ENCODE data around the gene PDE4D. TPM values are rescaled to one million over a fixed set of nuclear protein-coding genes. Genes with fewer than 3 reads are reported as not detected.

Gene PDE4D
- total RNA-seq, 5 donors from 2014 or later (not counting 1 experiment from before 2014, with no cell fraction given), result 45.1 to 136 (median 64.9) TPM

DNA sequence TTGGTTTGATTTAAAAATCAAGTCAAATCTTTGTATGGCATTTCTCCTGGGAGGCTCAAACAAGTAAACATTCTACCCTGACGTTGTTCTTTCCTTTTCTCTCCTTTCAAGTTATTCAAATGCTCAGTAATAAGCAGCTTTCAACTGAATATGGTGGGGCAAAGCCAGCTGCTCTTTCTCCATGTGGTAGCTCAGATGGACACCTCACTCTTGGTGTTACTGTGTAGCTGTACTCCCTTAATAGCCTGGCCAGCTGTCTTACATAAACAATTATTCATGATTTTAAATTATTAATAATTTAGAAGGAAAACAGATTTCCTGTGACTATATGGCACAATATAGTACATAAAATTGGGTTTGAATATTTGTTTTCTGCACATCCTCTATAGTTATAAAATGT lies 165.2 kb downstream of the PDE4D start:
- ChIA-PET POLR2A (no interaction called here), CTCF (no interaction called here)
- WGBS (ENCODE audit: insufficient coverage), result 40% methylated on average over 1 of the region's 1 CpG
- no peak overlapping the region for H3K4me3 Mint-ChIP-seq
- ATAC-seq (replicated peaks in 1 of 4), result no peak
- H3K36me3 Mint-ChIP-seq, result no peaks in the 10 kb centered on the region
- Histone ChIP-seq H3K36me3 (ENCODE audit: control insufficient read depth in 2 of 2, extremely low read depth in 1 of 2, insufficient read depth in 1 of 2, low read length in 1 of 2) (no peaks in the 10 kb centered on the region), H3K9me3 (no peaks in the 10 kb centered on the region), H3K27me3 (replicated peaks in 1 of 2; ENCODE audit: control insufficient read depth in 2 of 2, extremely low read depth in 1 of 2, insufficient read depth in 2 of 2, low read length in 1 of 2) (no peaks in the 10 kb centered on the region), H3K4me1 (ENCODE audit: control insufficient read depth in 1 of 2, extremely low read depth in 1 of 2, insufficient read depth in 2 of 2, low read length in 2 of 2) (no peaks in the 10 kb centered on the region), H3K4me3 (ENCODE audit: control insufficient read depth in 1 of 2, extremely low read depth in 1 of 2, low read length in 1 of 2) (no peak overlapping the region), H3K27ac (ENCODE audit: low read length) (no peak overlapping the region)
- no peaks in the 10 kb centered on the region for H3K9me3 Mint-ChIP-seq
- H3K27me3 Mint-ChIP-seq, result no peaks in the 10 kb centered on the region
- no peaks in the 10 kb centered on the region for H3K4me1 Mint-ChIP-seq
- H3K27ac Mint-ChIP-seq, result no peak overlapping the region
- DNase-seq, result no peak

DNA sequence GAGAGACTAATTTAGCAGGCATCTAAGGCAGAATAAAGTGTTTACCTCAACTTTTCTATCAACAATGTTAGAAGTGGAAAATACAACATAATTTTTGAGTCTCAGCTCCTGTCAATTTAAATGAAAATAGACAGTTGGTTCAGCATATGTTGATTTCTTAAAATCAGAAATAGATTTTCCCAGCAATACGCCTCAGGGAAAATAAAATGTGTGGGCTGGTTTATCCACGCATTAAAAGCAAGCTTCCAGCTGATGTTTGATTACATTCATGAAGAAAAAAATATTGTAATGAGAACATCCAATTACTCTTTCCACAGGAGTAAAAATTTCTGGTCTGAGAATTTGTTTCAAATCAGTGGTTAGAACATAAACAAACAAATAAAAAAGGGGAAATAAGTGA lies 166.3 kb downstream of the PDE4D start:
- no peaks in the 10 kb centered on the region for H3K9me3 Mint-ChIP-seq
- WGBS (ENCODE audit: insufficient coverage), result no CpG with 5 or more reads among the region's 2 CpGs
- Histone ChIP-seq H3K27ac (ENCODE audit: low read length) (no peak overlapping the region), H3K9me3 (no peaks in the 10 kb centered on the region), H3K4me1 (ENCODE audit: control insufficient read depth in 1 of 2, extremely low read depth in 1 of 2, insufficient read depth in 2 of 2, low read length in 2 of 2) (no peaks in the 10 kb centered on the region), H3K4me3 (ENCODE audit: control insufficient read depth in 1 of 2, extremely low read depth in 1 of 2, low read length in 1 of 2) (no peak overlapping the region), H3K36me3 (ENCODE audit: control insufficient read depth in 2 of 2, extremely low read depth in 1 of 2, insufficient read depth in 1 of 2, low read length in 1 of 2) (no peaks in the 10 kb centered on the region), H3K27me3 (replicated peaks in 1 of 2; ENCODE audit: control insufficient read depth in 2 of 2, extremely low read depth in 1 of 2, insufficient read depth in 2 of 2, low read length in 1 of 2) (no peaks in the 10 kb centered on the region)
- DNase-seq (no peak), ATAC-seq (replicated peaks in 1 of 4) (no peak)
- no peak overlapping the region for H3K27ac Mint-ChIP-seq
- H3K4me3 Mint-ChIP-seq, result no peak overlapping the region
- CTCF ChIA-PET, result no interaction called here
- POLR2A ChIA-PET, result no interaction called here
- no peaks in the 10 kb centered on the region for H3K27me3 Mint-ChIP-seq
- H3K36me3 Mint-ChIP-seq, result no peaks in the 10 kb centered on the region
- no peaks in the 10 kb centered on the region for H3K4me1 Mint-ChIP-seq

DNA sequence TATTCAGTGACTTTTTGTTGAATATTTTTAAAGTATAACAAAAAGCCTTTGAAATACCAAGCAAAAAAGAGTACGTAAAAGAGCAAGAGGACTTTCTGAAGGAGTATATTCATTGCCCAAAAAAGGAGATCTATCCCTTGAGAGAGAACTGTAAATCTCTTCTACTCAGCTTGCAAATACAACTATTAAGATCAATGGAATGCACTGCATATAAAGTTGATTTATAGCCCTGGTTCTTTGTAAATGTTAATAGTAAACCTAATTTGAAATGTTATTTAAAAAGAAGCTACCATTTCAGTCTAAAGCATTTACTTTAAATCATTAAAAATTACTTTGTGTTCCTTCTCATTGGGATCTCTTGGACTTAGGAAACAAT lies 168.1 kb downstream of the PDE4D start:
- no peaks in the 10 kb centered on the region for H3K4me1 Mint-ChIP-seq
- no peak overlapping the region for H3K4me3 Mint-ChIP-seq
- no peak overlapping the region for H3K4me3 ChIP-seq (ENCODE audit: control insufficient read depth in 1 of 2, extremely low read depth in 1 of 2, low read length in 1 of 2)
- no CpG with 5 or more reads among the region's 1 CpG for WGBS (ENCODE audit: insufficient coverage)
- no peaks in the 10 kb centered on the region for H3K9me3 Mint-ChIP-seq
- ATAC-seq (replicated peaks in 1 of 4) (no peak), DNase-seq (no peak)
- H3K27ac ChIP-seq (ENCODE audit: low read length), result no peak overlapping the region
- H3K9me3 ChIP-seq, result no peaks in the 10 kb centered on the region
- H3K36me3 Mint-ChIP-seq, result no peaks in the 10 kb centered on the region
- no peaks in the 10 kb centered on the region for H3K27me3 Mint-ChIP-seq
- H3K36me3 ChIP-seq (ENCODE audit: control insufficient read depth in 2 of 2, extremely low read depth in 1 of 2, insufficient read depth in 1 of 2, low read length in 1 of 2), result no peaks in the 10 kb centered on the region
- H3K27me3 ChIP-seq (replicated peaks in 1 of 2; ENCODE audit: control insufficient read depth in 2 of 2, extremely low read depth in 1 of 2, insufficient read depth in 2 of 2, low read length in 1 of 2), result no peaks in the 10 kb centered on the region
- CTCF ChIA-PET, result interaction anchor here in 1 of 2 donors (0.5 kb wide), 1 partner anchor 53 kb away, joined by 3 read pairs; no protein-coding TSS in a partner anchor
- no peak overlapping the region for H3K27ac Mint-ChIP-seq
- no peaks in the 10 kb centered on the region for H3K4me1 ChIP-seq (ENCODE audit: control insufficient read depth in 1 of 2, extremely low read depth in 1 of 2, insufficient read depth in 2 of 2, low read length in 2 of 2)
- POLR2A ChIA-PET, result no interaction called here

DNA sequence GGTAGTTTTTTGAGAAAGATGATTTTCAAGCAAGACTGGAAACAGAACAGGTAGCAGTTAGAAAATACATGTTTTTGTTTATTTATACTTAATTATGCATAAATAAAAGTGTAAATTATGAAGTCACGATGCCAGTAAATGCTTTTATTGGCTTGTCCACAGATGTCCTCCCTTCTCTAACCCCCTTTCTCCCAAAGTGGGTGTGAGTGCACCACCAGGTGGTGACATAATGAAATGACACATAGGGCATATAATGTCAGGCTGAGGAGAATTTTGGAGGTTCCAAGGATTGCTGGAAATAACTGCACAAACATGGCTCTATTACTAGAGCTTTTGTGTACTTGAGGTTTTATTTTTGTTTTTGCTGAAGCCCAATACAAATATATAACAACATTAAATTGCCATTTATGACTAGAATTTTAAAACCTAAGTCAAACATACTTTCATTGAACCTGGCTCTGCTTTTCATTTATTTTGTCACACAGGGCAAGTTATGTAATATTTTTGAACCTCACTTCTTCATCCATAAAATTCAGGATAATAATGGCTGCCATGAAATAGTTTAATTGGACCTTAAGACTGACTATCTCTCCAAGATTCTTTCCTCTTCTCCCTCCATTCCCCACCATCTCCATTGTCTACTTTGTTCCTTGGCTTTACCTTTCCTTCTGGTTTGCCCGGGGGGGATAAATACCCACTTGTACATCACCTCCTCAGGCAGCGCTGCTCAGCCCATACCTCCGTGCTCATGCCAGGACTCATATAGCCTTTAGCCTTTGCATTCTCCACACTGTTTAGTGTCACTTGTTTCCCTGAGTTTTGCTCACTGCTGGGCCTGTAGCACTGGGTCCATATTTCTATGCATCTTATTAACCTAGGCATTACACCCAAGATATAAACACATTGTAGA lies 168.8 kb downstream of the PDE4D start:
- H3K4me1 Mint-ChIP-seq, result no peaks in the 10 kb centered on the region
- no peaks in the 10 kb centered on the region for H3K9me3 Mint-ChIP-seq
- Histone ChIP-seq H3K36me3 (ENCODE audit: control insufficient read depth in 2 of 2, extremely low read depth in 1 of 2, insufficient read depth in 1 of 2, low read length in 1 of 2) (no peaks in the 10 kb centered on the region), H3K9me3 (no peaks in the 10 kb centered on the region), H3K27me3 (replicated peaks in 1 of 2; ENCODE audit: control insufficient read depth in 2 of 2, extremely low read depth in 1 of 2, insufficient read depth in 2 of 2, low read length in 1 of 2) (no peaks in the 10 kb centered on the region), H3K27ac (ENCODE audit: low read length) (no peak overlapping the region), H3K4me3 (ENCODE audit: control insufficient read depth in 1 of 2, extremely low read depth in 1 of 2, low read length in 1 of 2) (no peak overlapping the region), H3K4me1 (ENCODE audit: control insufficient read depth in 1 of 2, extremely low read depth in 1 of 2, insufficient read depth in 2 of 2, low read length in 2 of 2) (no peaks in the 10 kb centered on the region)
- H3K27me3 Mint-ChIP-seq, result no peaks in the 10 kb centered on the region
- WGBS (ENCODE audit: insufficient coverage), result 75% methylated on average over 2 of the region's 4 CpGs
- no peak overlapping the region for H3K27ac Mint-ChIP-seq
- ChIA-PET CTCF (no interaction called here), POLR2A (no interaction called here)
- no peaks in the 10 kb centered on the region for H3K36me3 Mint-ChIP-seq
- ATAC-seq (replicated peaks in 1 of 4), result no peak
- no peak overlapping the region for H3K4me3 Mint-ChIP-seq
- DNase-seq, result peak in 3 of 35 experiments; percentile 1 to 21 (median 6)

DNA sequence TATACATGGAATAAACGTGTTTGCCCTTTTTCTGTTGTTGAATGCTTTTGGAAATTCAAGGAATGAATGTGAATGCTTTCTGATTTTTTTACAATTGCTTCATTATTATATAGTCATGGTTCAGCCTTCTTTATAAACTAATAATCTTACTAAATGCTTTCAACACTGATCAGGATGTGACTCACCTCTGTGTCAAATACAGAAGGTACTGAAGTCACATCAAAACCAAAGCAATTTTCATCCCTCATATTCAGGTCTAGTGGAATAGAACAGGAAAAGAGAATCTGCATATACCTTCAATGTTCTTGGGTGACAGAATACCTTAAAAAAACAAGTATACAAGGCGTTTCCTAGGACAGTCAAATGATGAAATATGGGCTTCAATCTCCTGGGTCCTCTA lies 170.7 kb downstream of the PDE4D start:
- POLR2A ChIA-PET, result no interaction called here
- no CpG with 5 or more reads among the region's 2 CpGs for WGBS (ENCODE audit: insufficient coverage)
- H3K4me3 Mint-ChIP-seq, result no peak overlapping the region

DNA sequence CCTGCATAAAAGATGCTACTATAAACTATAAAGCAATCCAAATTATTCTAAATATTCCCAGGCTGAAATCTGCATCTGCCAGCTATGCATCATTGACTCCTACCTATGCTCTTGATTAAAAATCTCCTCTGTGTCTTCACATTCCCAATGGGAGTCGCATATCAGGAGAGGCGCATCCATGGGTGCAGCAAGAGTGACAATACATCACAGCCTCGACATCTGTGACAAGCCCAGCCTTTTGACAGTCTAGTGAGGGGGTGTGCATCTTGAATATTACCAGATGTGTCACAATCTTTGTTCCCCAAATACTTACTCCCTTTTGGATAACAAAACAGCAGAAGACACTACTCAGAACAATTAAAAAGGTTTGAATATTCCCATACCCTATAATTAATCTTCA lies 171.8 kb downstream of the PDE4D start:
- no peak overlapping the region for H3K27ac ChIP-seq (ENCODE audit: low read length)
- Mint-ChIP-seq H3K27ac (no peak overlapping the region), H3K27me3 (no peaks in the 10 kb centered on the region), H3K4me1 (no peaks in the 10 kb centered on the region), H3K9me3 (no peaks in the 10 kb centered on the region), H3K4me3 (no peak overlapping the region), H3K36me3 (no peaks in the 10 kb centered on the region)
- no CpG with 5 or more reads among the region's 3 CpGs for WGBS (ENCODE audit: insufficient coverage)
- POLR2A ChIA-PET, result no interaction called here
- H3K36me3 ChIP-seq (ENCODE audit: control insufficient read depth in 2 of 2, extremely low read depth in 1 of 2, insufficient read depth in 1 of 2, low read length in 1 of 2), result no peaks in the 10 kb centered on the region
- H3K9me3 ChIP-seq, result no peaks in the 10 kb centered on the region
- no peaks in the 10 kb centered on the region for H3K27me3 ChIP-seq (replicated peaks in 1 of 2; ENCODE audit: control insufficient read depth in 2 of 2, extremely low read depth in 1 of 2, insufficient read depth in 2 of 2, low read length in 1 of 2)
- CTCF ChIA-PET, result no interaction called here
- no peaks in the 10 kb centered on the region for H3K4me1 ChIP-seq (ENCODE audit: control insufficient read depth in 1 of 2, extremely low read depth in 1 of 2, insufficient read depth in 2 of 2, low read length in 2 of 2)
- no peak for ATAC-seq (replicated peaks in 1 of 4)
- no peak overlapping the region for H3K4me3 ChIP-seq (ENCODE audit: control insufficient read depth in 1 of 2, extremely low read depth in 1 of 2, low read length in 1 of 2)
- no peak for DNase-seq

More for the DNA sequence above, 170.7 kb downstream of the PDE4D start:
- H3K36me3 ChIP-seq (ENCODE audit: control insufficient read depth in 2 of 2, extremely low read depth in 1 of 2, insufficient read depth in 1 of 2, low read length in 1 of 2), result no peaks in the 10 kb centered on the region
- no peak overlapping the region for H3K4me3 ChIP-seq (ENCODE audit: control insufficient read depth in 1 of 2, extremely low read depth in 1 of 2, low read length in 1 of 2)
- H3K4me1 ChIP-seq (ENCODE audit: control insufficient read depth in 1 of 2, extremely low read depth in 1 of 2, insufficient read depth in 2 of 2, low read length in 2 of 2), result no peaks in the 10 kb centered on the region
- H3K9me3 Mint-ChIP-seq, result no peaks in the 10 kb centered on the region
- H3K27ac ChIP-seq (ENCODE audit: low read length), result no peak overlapping the region
- H3K9me3 ChIP-seq, result no peaks in the 10 kb centered on the region
- no peaks in the 10 kb centered on the region for H3K27me3 ChIP-seq (replicated peaks in 1 of 2; ENCODE audit: control insufficient read depth in 2 of 2, extremely low read depth in 1 of 2, insufficient read depth in 2 of 2, low read length in 1 of 2)
- no peaks in the 10 kb centered on the region for H3K36me3 Mint-ChIP-seq
- no peaks in the 10 kb centered on the region for H3K4me1 Mint-ChIP-seq
- H3K27ac Mint-ChIP-seq, result no peak overlapping the region
- no peak for DNase-seq
- ATAC-seq (replicated peaks in 1 of 4), result no peak
- no peaks in the 10 kb centered on the region for H3K27me3 Mint-ChIP-seq
- CTCF ChIA-PET, result interaction anchor here in 1 of 2 donors (0.5 kb wide), 1 partner anchor 80 kb away, joined by 3 read pairs; no protein-coding TSS in a partner anchor
